NCI-H526 (cell line): Measurements from ENCODE around the gene VILL.
"Not testable (repeated sequence)": the region's sequence is repeated elsewhere in the genome, so short reads cannot be mapped to it uniquely, and the experiment has no call there.

Experiments
- DNase-seq, 2 experiments: peaks; one replicate each; lab custom pipeline; 2025; lab: John Stamatoyannopoulos, UW

Gene VILL

GRCh38 chr3:38036286-38036685, 45.7 kb downstream of the VILL start:
- no peak for DNase-seq

- no peak for DNase-seq
Observed at GRCh38 chr3:38036906-38037305, 46.3 kb downstream of the VILL start.

GRCh38 chr3:38038447-38038911, 47.9 kb downstream of the VILL start:
- DNase-seq: no peak

- peak in 1 of 2 experiments; percentile 48 for DNase-seq
Observed at GRCh38 chr3:38039101-38039898, 48.7 kb downstream of the VILL start, which contains the start of gene DLEC1. Gene DLEC1 (plus strand): TSS chr3:38039208. CDS start chr3:38039226, 18 bp downstream.

DNA sequence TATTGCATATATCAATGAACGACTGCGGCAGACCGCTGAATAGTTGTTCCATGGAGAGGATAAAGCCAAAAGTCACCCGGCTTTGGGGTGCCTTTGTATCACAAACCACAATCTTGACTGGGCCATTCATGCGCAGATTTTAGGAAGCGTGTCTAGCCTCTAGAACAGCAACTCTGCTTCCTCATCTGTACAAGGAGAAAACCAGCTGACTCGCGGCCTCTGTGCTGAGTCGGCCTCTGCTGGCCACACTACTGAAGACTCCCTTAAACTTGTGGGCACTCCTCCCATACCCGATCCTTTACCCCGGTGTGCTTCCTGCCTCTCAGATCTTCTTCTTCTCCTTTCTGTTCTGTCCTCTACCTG, 49.3 kb downstream of the VILL start:
- peak in 1 of 2 experiments; percentile 22 for DNase-seq

- DNase-seq: no peak
Observed at GRCh38 chr3:38040401-38040800, 49.8 kb downstream of the VILL start.

- DNase-seq: no peak
Observed at GRCh38 chr3:38043486-38043885, 52.9 kb downstream of the VILL start.

- DNase-seq: no peak
Observed at GRCh38 chr3:38046027-38046426, 55.4 kb downstream of the VILL start.

DNA sequence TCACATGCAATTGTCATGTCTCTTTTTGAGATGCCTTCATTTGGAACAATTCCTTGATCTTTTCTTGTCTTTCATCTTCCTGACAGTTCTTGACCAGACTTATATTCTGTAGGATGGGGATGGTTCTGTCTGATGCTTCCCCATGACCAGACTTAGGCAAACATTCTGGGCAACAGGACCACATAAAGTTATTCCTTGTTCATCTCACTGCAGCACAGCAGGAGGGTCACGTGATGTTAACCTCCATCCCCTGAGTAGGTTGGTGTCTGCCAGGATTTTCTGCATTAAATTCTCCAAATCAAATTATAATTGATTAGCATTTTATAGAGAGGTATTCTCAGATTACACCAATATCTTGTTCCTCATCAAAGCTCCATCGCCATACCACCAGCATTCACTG, 56.2 kb downstream of the VILL start:
- DNase-seq: no peak

- DNase-seq: no peak
Observed at GRCh38 chr3:38047896-38048295, 57.3 kb downstream of the VILL start.

DNA sequence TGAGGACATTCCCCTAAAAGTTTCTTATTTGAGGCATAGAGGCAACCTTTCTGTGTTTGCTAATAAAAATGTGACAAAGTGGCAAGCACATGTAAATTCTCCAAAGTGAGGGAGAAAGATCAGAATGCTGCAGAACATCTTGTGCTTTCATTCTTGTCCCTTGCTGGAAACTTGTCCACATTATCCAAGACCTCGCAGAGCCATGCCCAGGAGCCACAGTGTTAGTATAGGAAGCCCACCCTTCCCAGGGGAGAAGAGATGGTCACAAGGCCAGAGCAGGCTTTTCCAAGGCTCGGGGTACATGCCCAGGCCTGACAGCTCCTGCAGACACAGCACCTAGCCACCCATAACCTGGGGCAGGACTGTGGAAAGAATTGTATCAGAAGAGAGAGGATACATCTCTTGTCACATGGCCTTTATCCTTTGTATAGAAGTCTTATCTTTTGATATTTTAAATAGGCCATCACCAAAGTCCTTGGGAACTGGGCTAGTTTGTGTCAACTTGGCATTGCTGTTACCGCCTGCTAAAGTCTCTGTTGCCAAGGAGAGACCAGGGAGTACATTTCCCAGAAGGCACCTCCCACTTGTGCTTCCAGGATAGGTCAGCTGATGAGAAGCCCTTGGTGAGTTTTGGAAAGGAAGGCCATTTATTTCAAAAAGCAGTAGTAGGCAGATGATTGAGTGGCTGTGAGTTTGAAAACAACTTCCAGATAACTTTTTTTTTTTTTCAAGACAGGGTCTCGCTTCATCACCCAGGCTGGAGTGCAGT, 59.0 kb downstream of the VILL start:
- no peak for DNase-seq

DNA sequence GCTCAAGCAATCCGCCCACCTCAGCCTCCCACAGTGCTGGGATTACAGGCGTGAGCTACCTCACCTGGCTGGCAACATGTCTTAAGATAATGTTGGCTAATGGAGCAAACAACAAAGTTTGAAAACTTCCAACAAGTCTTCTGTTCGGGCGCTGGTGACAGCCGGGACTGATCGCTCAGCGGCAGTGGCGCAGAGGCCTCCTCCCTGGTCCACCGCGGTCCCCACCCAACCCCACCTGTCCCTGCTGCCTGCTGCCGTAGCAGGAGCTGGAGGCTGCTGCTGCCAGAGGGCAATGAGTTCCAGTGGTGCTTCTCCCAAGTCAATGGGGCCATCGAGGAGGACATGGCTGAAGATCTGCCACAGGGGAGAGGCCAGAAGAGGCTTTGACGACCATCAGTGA, 60.5 kb downstream of the VILL start:
- DNase-seq: no peak

DNA sequence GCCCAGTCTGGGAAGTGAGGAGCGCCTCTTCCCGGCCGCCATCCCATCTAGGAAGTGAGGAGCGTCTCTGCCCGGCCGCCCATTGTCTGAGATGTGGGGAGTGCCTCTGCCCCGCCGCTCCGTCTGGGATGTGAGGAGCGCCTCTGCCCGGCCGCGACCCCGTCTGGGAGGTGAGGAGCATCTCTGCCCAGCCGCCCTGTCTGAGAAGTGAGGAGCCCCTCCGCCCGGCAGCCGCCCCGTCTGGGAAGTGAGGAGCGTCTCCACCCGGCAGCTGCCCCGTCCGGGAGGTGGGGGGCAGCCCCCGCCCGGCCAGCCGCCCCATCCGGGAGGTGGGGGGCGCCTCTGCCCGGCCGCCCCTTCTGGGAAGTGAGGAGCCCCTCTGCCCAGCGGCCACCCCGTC, 62.7 kb downstream of the VILL start:
- DNase-seq: not testable (repeated sequence)

DNA sequence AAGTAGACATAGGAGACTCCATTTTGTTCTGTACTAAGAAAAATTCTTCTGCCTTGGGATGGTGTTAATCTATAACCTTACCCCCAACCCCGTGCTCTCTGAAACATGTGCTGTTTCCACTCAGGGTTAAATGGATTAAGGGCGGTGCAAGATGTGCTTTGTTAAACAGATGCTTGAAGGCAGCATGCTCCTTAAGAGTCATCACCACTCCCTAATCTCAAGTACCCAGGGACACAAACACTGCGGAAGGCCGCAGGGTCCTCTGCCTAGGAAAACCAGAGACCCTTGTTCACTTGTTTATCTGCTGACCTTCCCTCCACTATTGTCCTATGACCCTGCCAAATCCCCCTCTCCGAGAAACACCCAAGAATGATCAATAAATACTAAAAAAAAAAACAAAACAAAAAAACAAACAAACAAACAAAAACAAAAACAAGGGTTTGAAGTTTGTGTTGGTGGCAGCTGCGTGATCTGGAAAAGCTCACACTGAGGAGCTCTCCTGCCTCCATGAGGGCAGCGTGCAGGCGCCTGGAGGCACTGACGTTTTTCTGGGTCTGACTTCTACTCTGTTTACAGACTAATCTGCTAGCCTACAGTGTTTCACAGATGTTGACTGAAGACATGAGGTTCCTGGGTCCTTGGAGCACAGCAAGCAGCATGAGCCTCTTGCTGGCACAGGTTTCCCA, 63.4 kb downstream of the VILL start:
- not testable (repeated sequence) for DNase-seq

- DNase-seq: no peak
Observed at GRCh38 chr3:38054499-38055001, 64.0 kb downstream of the VILL start.
